Ovary (tissue), 9 donors: ENCODE results near the gene CTU1. TPM values are rescaled to one million over a fixed set of nuclear protein-coding genes. Genes with fewer than 3 reads are reported as not detected.

Experiments used
- DNase-seq, 5 donors: peaks; one replicate each; pipeline ENCODE4 v3.0.0-alpha.2; 2019 to 2020
- H3K27ac ChIP-seq, 2 donors: fragments of 200-600 bp; one replicate each; pipeline versions ENCODE4 v1.5.1 to v1.8.0; 2019 to 2022
- H3K27me3 ChIP-seq: fragments of 200-600 bp; one replicate; pipeline ENCODE4 v1.8.0; 2022
- H3K36me3 ChIP-seq: fragments of 200-600 bp; sonication (generic); one replicate; pipeline ENCODE4 v1.5.1; 2019
- H3K4me1 ChIP-seq: one replicate; pipeline ENCODE4 v1.8.1; 2013; ENCODE audit warnings: mild to moderate bottlenecking, moderate library complexity; ENCODE audit not compliant: insufficient read depth
- H3K4me3 ChIP-seq: fragments of 200-600 bp; sonication (generic); one replicate; pipeline ENCODE4 v1.5.1; 2017
- H3K9me3 ChIP-seq, 2 donors: fragments of 200-600 bp in 1 of 2; sonication (generic) in 1 of 2; one replicate each; pipeline versions ENCODE4 v1.5.1 to v1.8.1; 2013 to 2019; ENCODE audit warnings: mild to moderate bottlenecking in 1 of 2, moderate library complexity in 1 of 2
- CTCF ChIP-seq, 3 donors: fragments of 450-650 bp in 2 of 3; fragments of 200-600 bp in 1 of 3; IDR thresholded peaks; one replicate each; pipeline versions ENCODE4 v1.5.1 to v1.8.0; 2016 to 2022; ENCODE audit warnings: antibody characterized with exemption in 3 of 3, mild to moderate bottlenecking in 1 of 3
- EP300 ChIP-seq: sonication (generic); formaldehyde crosslinking; IDR thresholded peaks from one replicate; pipeline ENCODE4 v1.6.1; 2017; ENCODE audit warnings: antibody characterized with exemption
- POLR2A ChIP-seq: fragments of 450-650 bp; IDR thresholded peaks from one replicate; pipeline ENCODE4 v1.6.1; 2017; ENCODE audit warnings: antibody characterized with exemption, mild to moderate bottlenecking, moderate library complexity
- WGBS, 3 donors: extraction: QIAGEN DNeasy Blood & Tissue Kit in 1 of 3; methylation state at CpG; one replicate each; pipeline versions ENCODE4 v1.1.5 to v1.1.7; 2013 to 2017; 5-methylcytosine and 5-hydroxymethylcytosine counted together
- intact Hi-C, 4 donors: fragments of 100-400 bp; cut with DNase I; formaldehyde crosslinking; loops; one replicate each; pipeline versions ENCODE4 v1.11.0 to v1.15.1; 2022 to 2023
- polyA plus RNA-seq, 2 donors: library from polyadenylated mRNA; stranded (reverse); fragments of 200-250 nt in 1 of 2; fragments of 350-450 nt in 1 of 2; fragmentation: Illumina TruSeq in 1 of 2; extraction: RNeasy Lipid Tissue Mini Kit (QIAGEN cat#74804) in 1 of 2; gene quantifications; one replicate each; pipeline ENCODE4 v1.2.3, GENCODE V29; 2013 to 2014
- total RNA-seq, 7 donors: library from RNA; depleted of rRNA in 2 of 7; stranded (reverse); fragments of >200 nt in 2 of 7; fragmentation: NEBNext Ultra II Directional in 3 of 7; extraction: Animal tissue kit (Norgen Biotek cat#: 25700) in 3 of 7; gene quantifications; one replicate each; pipeline versions ENCODE4 v1.1.0 to v1.2.4, GENCODE V29; 2016 to 2023
- donor health status: DM: no; HTN: no; CAD: no; lungs with moderate emphysema.
- donor health status: DM: no; HTN: no; CAD: no.
- donor health status: Bipolar disorder and iron deficiency.
- donor health status: DM: yes; HTN: yes; CAD: no.
- donor health status: DM: no; HTN: no; CAD: no.
- donor health status: DM: yes; HTN: yes; CAD: no.

The CTU1 gene
- total and polyA plus RNA-seq, 9 donors, result 1.1 to 17.2 (median 12.3) TPM

GRCh38 chr19:51070334-51071094 lies 37.7 kb downstream of the CTU1 start:
- no peaks in the 10 kb centered on the region for H3K9me3 ChIP-seq
- intact Hi-C loops, result no loop called here
- H3K27ac ChIP-seq, result no peak overlapping the region
- no peak for DNase-seq
- no peaks in the 10 kb centered on the region for H3K36me3 ChIP-seq
- TF ChIP-seq CTCF (IDR thresholded peaks at IDR 0.05) (no peak), POLR2A (no peak), EP300 (no peak)
- H3K4me3 ChIP-seq, result no peak overlapping the region
- WGBS, 3 donors, result 80 to 84% (median 82%) methylated on average over 5 of the region's 5 CpGs
- no peaks in the 10 kb centered on the region for H3K4me1 ChIP-seq
- H3K27me3 ChIP-seq, result no peaks in the 10 kb centered on the region

GRCh38 chr19:51066393-51067186 lies 41.6 kb downstream of the CTU1 start:
- no peaks in the 10 kb centered on the region for H3K27me3 ChIP-seq

GRCh38 chr19:51065221-51065960 lies 42.8 kb downstream of the CTU1 start:
- TF ChIP-seq POLR2A (no peak), CTCF (IDR thresholded peaks at IDR 0.05) (no peak), EP300 (no peak)
- DNase-seq, result no peak
- peaks cover 3% of the 10 kb centered on the region for H3K4me1 ChIP-seq
- H3K4me3 ChIP-seq, result no peak overlapping the region
- intact Hi-C loops, result no loop called here
- H3K27me3 ChIP-seq, result no peaks in the 10 kb centered on the region
- 12 to 16% (median 12%) methylated on average over 24 to 25 of the region's 25 CpGs for WGBS, 3 donors
- H3K27ac ChIP-seq, result no peak overlapping the region
- H3K36me3 ChIP-seq, result no peaks in the 10 kb centered on the region
- H3K9me3 ChIP-seq, result no peaks in the 10 kb centered on the region

More at GRCh38 chr19:51066393-51067186, 41.6 kb downstream of the CTU1 start:
- no peak for TF ChIP-seq EP300
- no peak for TF ChIP-seq POLR2A
- no peak for TF ChIP-seq CTCF (IDR thresholded peaks at IDR 0.05)
- Histone ChIP-seq H3K4me1 (peaks cover 3% of the 10 kb centered on the region), H3K9me3 (no peaks in the 10 kb centered on the region), H3K36me3 (no peaks in the 10 kb centered on the region), H3K4me3 (no peak overlapping the region), H3K27ac (no peak overlapping the region)
- WGBS, 3 donors, result 68 to 72% (median 70%) methylated on average over 7 of the region's 7 CpGs
- no peak for DNase-seq
- intact Hi-C loops, result no loop called here

- TF ChIP-seq POLR2A (no peak), EP300 (no peak), CTCF (IDR thresholded peaks at IDR 0.05) (no peak)
- 13 to 15% (median 13%) methylated on average over 34 to 38 of the region's 38 CpGs for WGBS, 3 donors
- intact Hi-C loops, result no loop called here
- Histone ChIP-seq H3K4me1 (peaks cover 3% of the 10 kb centered on the region), H3K27ac (no peak within 1 kb of the TSS), H3K9me3 (no peaks in the 10 kb centered on the region), H3K36me3 (no peaks in the 10 kb centered on the region), H3K4me3 (no peak within 1 kb of the TSS), H3K27me3 (no peaks in the 10 kb centered on the region)
- DNase-seq, result peak in 4 of 5 donors; percentile 15 to 66 (median 43)
Measured at GRCh38 chr19:51064534-51065220, 43.5 kb downstream of the CTU1 start, which contains the start of gene KLK13. Gene KLK13, minus strand, starts transcription at chr19:51065092. Its CDS starts 25 bp downstream, at chr19:51065067.
